GM23248 (cell line): ENCODE data around the gene LTBR.

ENCODE experiments used
- EZH2 ChIP-seq: fragments of 200-600 bp; sonication (generic); IDR thresholded peaks from 2 replicates; pipeline ENCODE4 v1.6.1; 2018; ENCODE audit warnings: antibody characterized with exemption, mild to moderate bottlenecking; ENCODE audit not compliant: insufficient read depth, poor library complexity, severe bottlenecking
- EZH2phosphoT487 ChIP-seq: fragments of 200-600 bp; sonication (generic); IDR thresholded peaks from 2 replicates; pipeline ENCODE4 v1.6.1; 2018; ENCODE audit warnings: antibody characterized with exemption, moderate library complexity, mild to moderate bottlenecking, low read depth; ENCODE audit not compliant: insufficient read depth

GRCh38 chr12:6346942-6347341 is 37.0 kb upstream of the LTBR start:
- TF ChIP-seq EZH2 (no peak), EZH2phosphoT487 (no peak)
